ES-I3 (cell line): ENCODE measurements around the gene ADAMTS14.

Source experiments
- H3K36me3 ChIP-seq: 2 replicates; pipeline ENCODE4 v1.6.1; 2013; ENCODE audit warnings: mild to moderate bottlenecking, low read length, control low read depth, moderate library complexity; ENCODE audit not compliant: insufficient read depth
- H3K4me1 ChIP-seq: 2 replicates; pipeline ENCODE4 v1.6.1; 2013; ENCODE audit warnings: mild to moderate bottlenecking, control low read depth, low read length; ENCODE audit not compliant: insufficient read depth
- H3K9ac ChIP-seq: 2 replicates; pipeline ENCODE4 v1.6.1; 2013; ENCODE audit warnings: low read depth, mild to moderate bottlenecking, low read length, moderate library complexity
- H3K9me3 ChIP-seq: 2 replicates; pipeline ENCODE4 v1.6.1; 2013; ENCODE audit warnings: mild to moderate bottlenecking, low read length, moderate library complexity; ENCODE audit not compliant: control insufficient read depth, insufficient read depth

ADAMTS14 gene

DNA sequence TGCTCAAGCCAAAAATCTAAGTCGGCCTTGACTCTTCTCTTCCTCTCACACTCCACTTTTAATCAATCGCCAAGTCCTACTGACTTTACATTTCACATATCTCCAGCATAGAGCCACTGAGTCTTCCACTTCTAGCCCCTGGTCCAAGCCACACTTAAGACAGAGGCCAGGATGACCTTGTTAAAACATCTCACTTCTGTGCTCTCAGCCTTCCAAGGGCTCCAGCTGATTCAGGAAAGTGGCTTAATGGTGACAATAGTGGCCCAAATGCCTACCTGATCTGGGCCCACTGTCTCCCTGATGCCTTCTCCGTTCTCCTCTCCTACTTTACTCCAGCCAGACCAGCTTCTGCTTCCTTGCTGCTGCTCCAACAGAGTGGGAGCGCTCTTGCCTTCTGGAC, 108.5 kb downstream of the ADAMTS14 start:
- Histone ChIP-seq H3K4me1 (no peaks in the 10 kb centered on the region), H3K36me3 (no peaks in the 10 kb centered on the region), H3K9ac (no peak overlapping the region), H3K9me3 (no peaks in the 10 kb centered on the region)

DNA sequence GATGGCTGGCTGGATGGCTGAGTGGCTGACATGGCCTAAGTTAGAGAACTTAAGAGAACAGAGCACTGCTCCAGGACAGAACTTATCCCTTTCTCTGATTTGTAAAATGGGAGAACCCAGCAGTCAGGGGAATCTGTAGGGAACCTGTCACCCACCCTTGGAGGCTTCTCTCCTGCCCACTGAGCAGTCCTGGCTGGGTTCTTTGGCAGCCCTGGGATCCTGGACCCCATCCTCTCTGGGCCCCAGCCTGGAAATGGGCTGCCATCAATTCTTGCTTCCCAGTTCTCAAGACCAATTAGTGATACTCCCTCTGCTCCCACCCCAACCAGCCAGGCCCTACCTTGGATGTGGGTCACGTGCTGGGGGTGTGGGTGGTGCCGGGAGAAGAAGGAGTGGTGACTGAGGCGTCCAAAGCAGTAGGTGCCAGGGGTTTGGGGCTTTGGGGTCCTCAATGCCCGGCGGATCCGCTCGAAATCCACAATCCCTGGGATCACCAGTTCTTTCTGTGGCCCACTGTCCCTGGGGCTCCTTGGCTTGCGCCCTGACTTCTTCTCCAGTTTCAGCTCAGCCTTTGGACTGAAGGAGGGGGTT, 109.2 kb downstream of the ADAMTS14 start:
- no peaks in the 10 kb centered on the region for H3K4me1 ChIP-seq
- H3K9ac ChIP-seq, result no peak overlapping the region
- H3K9me3 ChIP-seq, result no peaks in the 10 kb centered on the region
- H3K36me3 ChIP-seq, result no peaks in the 10 kb centered on the region

DNA sequence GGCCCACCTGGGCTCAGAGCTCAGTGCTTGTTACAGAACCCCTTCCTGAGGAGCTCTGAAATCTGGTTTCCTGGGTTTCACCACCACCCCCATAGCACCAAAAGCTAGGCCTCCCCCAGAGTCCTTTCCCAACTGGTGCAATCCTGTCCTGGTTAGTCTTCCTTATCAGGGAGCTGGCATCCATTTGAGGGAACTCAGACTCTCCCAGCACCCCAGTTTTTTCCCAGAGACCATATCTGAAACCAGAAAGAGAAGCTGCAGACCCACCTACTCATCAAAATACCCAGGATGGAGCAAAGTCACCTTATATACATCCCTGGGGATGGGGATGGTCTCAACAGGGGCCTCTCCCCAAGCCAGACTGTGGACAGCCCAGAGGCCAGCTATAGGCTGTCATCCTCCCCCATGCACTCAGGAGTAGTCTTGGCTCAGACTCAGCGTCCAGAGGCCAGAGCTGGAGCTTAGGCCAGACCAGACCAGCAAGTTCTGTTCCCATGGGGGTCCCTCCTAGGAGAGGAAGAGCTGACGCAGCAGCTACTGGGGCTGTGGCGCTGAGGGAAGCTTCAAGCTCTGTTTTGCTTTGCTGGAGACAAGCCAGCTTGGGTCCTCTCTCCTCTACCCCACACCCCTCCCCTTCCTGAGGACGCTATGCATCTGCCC, 109.9 kb downstream of the ADAMTS14 start:
- Histone ChIP-seq H3K9ac (no peak overlapping the region), H3K9me3 (no peaks in the 10 kb centered on the region), H3K36me3 (no peaks in the 10 kb centered on the region), H3K4me1 (no peaks in the 10 kb centered on the region)

DNA sequence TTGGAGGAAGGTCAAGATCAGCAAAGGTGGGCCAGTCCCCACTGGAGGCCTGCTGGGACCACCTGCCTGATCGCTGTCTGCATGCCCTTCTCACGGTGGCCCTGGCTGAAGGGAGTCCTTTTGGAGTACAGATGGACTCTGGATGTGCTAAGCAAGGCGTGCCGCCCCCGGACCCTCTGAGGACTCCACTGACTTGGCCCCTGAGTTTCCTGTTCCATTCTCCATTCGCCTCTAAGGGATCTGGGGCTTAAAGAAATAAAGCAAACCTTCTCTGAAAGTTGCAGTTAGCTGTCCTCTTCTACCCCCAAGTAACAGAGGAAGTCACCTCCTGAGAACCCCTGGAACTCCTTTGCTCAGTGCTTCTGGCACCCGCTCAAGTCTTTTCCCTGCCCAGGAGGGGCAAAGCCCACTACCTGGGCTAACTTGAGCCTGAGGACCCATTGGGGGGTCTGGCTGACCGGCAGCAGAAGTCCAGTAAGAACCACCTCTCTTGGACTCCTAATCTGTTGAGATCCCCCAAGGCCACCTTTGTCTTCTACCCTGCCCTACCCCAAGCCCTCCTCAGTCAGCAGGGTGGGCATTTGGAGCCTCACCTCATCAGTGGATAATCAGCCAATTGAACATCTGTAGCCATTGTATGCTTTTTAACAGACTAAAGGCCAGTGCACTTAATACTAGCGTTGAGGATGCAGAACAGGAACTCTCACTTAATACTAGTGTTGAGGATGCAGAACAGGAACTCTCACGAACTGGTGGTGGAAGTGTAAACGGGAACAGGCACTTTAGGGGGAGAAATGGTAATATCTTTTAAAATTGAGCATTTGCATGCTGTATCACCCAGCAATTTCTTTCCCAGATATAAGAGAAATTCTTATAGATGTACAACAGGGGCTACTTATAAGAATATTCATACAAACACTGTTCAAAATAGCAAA, 110.7 kb downstream of the ADAMTS14 start:
- no peak overlapping the region for H3K9ac ChIP-seq
- no peaks in the 10 kb centered on the region for H3K4me1 ChIP-seq
- no peaks in the 10 kb centered on the region for H3K36me3 ChIP-seq
- H3K9me3 ChIP-seq, result no peaks in the 10 kb centered on the region

DNA sequence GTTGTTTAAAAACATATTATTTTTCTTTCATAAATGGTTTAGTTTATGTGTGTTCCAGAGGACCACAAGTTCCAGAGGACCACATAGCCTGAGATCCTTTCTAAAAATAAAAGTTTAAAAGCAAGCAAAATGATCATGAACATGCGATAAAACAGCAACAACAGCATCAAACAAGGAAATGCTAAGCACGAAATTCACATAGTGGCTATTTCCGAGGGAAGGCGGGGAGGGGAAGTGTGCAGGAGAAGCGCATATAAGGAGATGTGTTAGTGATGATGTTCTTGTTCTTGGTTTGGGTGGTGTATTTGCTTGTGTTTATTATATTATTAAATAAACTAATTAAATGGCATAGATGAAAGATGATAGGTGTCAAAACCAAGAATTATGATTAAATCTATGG, 111.7 kb downstream of the ADAMTS14 start:
- Histone ChIP-seq H3K9ac (no peak overlapping the region), H3K4me1 (no peaks in the 10 kb centered on the region), H3K9me3 (no peaks in the 10 kb centered on the region), H3K36me3 (no peaks in the 10 kb centered on the region)

DNA sequence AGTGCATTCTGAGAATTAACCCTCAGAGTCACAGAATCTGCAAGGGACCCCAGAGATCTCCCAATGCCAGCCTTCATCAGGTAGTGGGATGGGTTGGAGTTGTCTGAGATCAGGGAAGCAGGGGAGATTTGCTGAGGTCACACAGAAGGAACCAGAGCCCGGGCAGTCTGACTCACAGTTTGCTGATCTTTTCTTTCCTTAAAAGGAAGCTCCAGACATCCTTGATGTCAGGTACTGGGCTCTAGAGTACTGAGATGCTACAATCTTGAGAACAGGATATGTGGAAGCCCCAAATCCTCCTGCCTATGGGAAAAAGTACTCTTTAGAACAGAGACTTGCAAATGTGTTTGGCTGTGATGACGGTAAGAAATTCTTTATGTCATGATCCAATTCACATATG, 112.2 kb downstream of the ADAMTS14 start:
- Histone ChIP-seq H3K9ac (no peak overlapping the region), H3K9me3 (no peaks in the 10 kb centered on the region), H3K36me3 (no peaks in the 10 kb centered on the region), H3K4me1 (no peaks in the 10 kb centered on the region)

DNA sequence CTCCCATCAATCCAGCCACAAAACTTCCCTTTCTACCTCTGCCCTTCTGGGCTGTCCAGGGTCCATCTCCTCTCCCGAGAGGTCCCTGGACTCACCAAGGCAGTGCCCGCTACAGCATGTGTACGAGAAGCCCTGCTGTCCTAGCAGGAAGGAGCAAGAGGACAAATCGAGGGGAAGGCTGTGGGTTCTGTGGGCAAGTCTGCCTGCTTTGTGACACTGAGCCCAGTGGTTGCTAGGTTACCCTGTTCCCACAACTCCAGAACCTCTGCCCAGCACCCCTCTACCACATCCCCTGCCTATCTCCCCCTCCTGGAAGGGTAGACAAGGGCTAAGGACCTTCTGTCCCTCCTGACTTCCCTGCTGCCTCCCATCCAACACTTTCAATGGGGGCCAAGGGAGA, 112.9 kb downstream of the ADAMTS14 start, which contains the start of gene TBATA:
TSS of gene TBATA (minus strand) at position 188 of the 400 bp plus-strand sequence. CDS start 1,998 bp downstream, outside the sequence.
- Histone ChIP-seq H3K36me3 (no peaks in the 10 kb centered on the region), H3K4me1 (no peaks in the 10 kb centered on the region), H3K9me3 (no peaks in the 10 kb centered on the region), H3K9ac (no peak within 1 kb of the TSS)

DNA sequence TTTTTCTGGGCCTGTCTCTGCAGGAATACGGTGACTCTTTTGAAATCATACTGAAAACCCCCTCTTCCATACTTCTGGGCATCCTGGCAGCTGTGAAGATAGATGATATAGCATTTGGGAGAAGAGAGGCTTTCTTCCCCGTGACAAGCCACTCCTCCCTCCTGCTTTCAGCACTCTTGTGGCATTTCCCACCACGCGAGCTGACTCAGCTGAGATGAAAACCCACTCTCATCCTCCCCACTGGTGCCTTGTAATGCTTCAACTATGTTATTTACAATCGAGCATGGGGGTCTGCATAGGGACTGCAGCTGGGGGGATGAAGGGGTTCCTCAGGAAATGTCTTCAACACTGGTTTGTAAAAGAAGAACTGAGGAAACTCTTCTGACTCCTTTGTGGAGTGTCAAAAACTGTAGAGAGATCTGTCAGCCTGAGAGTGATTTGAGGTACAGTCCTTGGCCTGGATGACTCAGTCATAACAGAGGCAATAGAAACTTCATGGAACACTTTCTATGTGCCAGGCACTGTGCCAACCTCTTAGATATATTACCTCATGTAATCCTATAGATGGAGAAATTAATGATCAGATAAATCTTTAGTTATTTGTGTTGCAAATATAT, 114.6 kb downstream of the ADAMTS14 start:
- Histone ChIP-seq H3K9ac (no peak overlapping the region), H3K36me3 (no peaks in the 10 kb centered on the region), H3K4me1 (no peaks in the 10 kb centered on the region), H3K9me3 (no peaks in the 10 kb centered on the region)

DNA sequence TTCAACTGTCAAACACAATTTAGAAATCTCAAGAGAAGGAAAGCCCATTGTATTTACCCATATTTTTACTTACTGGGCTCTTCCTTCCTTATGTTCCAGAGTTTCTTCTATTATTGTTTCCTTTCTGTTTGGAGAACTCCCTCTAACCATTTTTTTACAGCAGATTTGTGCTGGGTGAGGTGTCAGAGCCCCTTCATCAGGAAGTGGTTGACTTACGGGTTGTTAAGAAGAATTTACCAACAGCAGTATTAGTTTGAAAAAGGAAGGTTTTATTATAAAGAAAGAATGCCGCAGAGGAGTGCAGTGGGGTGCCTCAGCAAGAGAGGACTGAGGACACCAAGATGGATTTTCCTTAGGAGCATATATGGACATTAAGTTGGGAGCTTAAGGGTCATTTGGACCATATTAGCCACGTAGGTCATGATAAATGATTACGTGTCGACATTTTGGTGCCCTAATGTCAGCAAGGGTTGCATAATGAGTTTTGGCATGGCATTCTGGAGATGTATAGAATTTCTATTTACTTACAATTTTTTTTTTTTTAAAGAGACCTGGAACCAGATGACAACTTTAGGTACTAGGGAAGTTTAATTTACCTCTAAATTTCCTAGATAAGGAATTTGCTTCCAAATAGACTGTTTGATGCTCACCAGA, 119.2 kb downstream of the ADAMTS14 start:
- H3K36me3 ChIP-seq, result no peaks in the 10 kb centered on the region
- no peak overlapping the region for H3K9ac ChIP-seq

DNA sequence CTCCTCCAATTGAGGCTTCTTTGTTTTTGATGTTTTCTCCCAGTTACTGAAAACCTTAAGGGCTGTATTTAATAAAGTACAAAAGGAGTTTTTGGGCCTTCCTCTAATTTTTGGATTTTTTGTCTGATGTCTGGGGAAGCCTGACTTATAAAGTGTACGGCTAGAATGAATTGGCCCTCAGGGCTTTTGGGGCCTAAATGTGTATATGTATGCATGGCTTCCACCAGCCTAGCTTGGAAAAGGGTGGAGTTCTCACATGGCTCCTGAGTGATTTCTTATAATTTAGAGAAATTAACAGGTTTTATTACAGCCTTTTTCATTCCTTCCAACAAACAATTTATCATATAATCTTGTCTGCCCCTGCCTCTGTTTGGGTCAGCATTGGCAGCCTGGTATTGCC, 123.3 kb downstream of the ADAMTS14 start:
- H3K9me3 ChIP-seq, result no peaks in the 10 kb centered on the region
- H3K4me1 ChIP-seq, result no peaks in the 10 kb centered on the region
- no peak overlapping the region for H3K9ac ChIP-seq
- H3K36me3 ChIP-seq, result no peaks in the 10 kb centered on the region

More for the DNA sequence above, 119.2 kb downstream of the ADAMTS14 start:
- H3K9me3 ChIP-seq, result no peaks in the 10 kb centered on the region
- H3K4me1 ChIP-seq, result no peaks in the 10 kb centered on the region

DNA sequence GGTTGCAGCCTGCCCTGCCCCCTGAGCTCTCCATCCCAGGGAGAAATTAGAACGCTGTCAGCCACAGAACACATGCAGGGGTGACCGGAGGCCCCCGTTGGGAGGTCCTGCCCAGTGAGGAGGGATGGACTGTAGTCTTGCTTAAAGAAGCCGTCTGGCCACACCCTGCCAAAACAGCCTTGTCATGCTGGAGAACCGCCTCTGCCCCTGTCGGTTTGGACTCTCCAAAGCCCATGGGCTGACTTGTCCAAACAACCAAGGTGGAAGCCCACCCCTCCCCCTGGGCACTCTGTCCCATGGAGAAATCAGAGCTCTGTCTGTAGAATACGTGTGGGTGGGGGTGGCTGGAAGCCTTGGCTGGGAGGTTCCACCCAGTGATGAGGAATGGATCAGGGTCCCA, 125.5 kb downstream of the ADAMTS14 start:
- H3K9me3 ChIP-seq, result no peaks in the 10 kb centered on the region
- no peak overlapping the region for H3K9ac ChIP-seq
- no peaks in the 10 kb centered on the region for H3K36me3 ChIP-seq
- H3K4me1 ChIP-seq, result no peaks in the 10 kb centered on the region

DNA sequence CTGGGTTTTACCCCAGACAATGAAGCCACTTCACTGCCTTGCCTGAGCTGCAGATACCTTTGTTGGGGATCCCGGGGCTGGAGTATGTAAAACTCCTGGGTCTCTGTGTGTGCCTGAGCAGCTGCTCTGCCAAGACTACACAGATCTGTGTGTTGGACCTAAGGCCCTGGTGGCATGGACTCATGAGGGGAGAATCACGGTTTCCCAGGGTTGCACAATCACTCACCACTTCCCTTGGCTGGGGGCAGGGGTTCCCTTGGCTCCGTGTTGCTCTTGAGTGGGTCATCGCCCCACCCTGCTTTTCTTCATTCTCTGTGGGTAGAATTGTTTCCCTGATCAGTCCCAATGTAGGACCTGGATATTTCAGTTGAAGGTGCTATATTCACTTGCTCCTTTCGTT, 126.8 kb downstream of the ADAMTS14 start:
- no peaks in the 10 kb centered on the region for H3K9me3 ChIP-seq
- H3K36me3 ChIP-seq, result no peaks in the 10 kb centered on the region
- H3K9ac ChIP-seq, result no peak overlapping the region
- no peaks in the 10 kb centered on the region for H3K4me1 ChIP-seq

DNA sequence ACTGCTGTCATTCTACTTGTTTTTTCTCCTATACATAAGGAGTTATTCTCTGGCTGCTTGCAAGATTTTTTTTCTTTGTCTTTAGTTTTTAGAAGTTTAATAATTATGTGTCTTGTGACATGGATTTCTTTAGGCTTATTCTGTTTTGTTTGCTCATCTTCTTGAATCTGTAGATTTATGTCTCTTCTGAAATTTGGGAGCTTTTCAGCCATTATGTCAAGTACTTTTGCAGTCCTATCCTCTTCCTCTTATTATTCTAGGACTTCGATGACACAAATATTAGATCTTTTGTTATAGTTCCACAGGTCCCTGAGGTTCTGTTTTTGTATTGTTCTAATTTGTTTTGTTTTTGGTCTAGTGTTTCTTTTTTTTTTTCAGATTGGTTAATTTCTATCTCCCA, 129.5 kb downstream of the ADAMTS14 start:
- Histone ChIP-seq H3K9me3 (no peaks in the 10 kb centered on the region), H3K4me1 (0 out of 2 replicates have a peak, but pooled peaks cover under 1% of the 10 kb centered on the region), H3K9ac (no peak overlapping the region), H3K36me3 (no peaks in the 10 kb centered on the region)
